HEK293T (cell line): ENCODE measurements around the gene HS1BP3.

Experiments
- FOXA1 ChIP-seq: fragments of 450-650 bp; IDR thresholded peaks from 2 replicates; pipeline ENCODE4 v1.6.1; 2016; ENCODE audit warnings: mild to moderate bottlenecking
- FOXK2 ChIP-seq: fragments of 450-650 bp; IDR thresholded peaks from 2 replicates; pipeline ENCODE4 v1.6.1; 2016; ENCODE audit warnings: mild to moderate bottlenecking
- NFRKB ChIP-seq: fragments of 450-650 bp; IDR thresholded peaks from 2 replicates; pipeline ENCODE4 v1.6.1; 2016; ENCODE audit warnings: mild to moderate bottlenecking, moderate library complexity
- SP1 ChIP-seq: fragments of 450-650 bp; IDR thresholded peaks from 2 replicates; pipeline ENCODE4 v1.6.1; 2017
- TARDBP ChIP-seq: fragments of 450-650 bp; IDR thresholded peaks from 2 replicates; pipeline ENCODE4 v1.6.1; 2016

DNA sequence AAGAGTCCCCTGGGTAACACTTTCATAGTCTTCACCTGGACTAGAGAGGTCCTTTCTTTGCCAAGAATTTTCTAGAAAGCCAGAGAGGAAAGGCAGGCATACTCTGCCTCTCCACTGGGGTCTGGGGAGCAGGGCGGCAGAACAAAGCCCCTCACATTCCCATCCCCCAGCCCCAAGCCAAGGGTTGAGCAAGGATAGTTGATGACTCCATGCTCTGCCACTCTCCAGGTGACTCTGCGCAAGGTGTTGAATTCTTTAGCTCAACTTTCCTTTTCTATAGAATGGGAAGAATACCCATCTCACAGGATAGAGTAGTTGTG lies 13.1 kb upstream of the HS1BP3 start:
- TF ChIP-seq NFRKB (no peak), TARDBP (no peak), FOXK2 (no peak), FOXA1 (no peak), SP1 (no peak)
